Stimulated activated CD4-positive, alpha-beta T cell treated with anti-CD3 and anti-CD28 coated beads, TNF-alpha, amount 100 ng/mL, for 1 hour (primary cell): Measurements from ENCODE around the gene SH2D3C.
"Not testable (repeated sequence)": the region's sequence is repeated elsewhere in the genome, so short reads cannot be mapped to it uniquely, and the experiment has no call there.

Source experiments
- DNase-seq, 3 donors: peaks; one replicate each; pipeline ENCODE4 v3.0.0-alpha.2; 2020; ENCODE audit warnings: low read depth in 3 of 3, low spot score in 1 of 3

The SH2D3C gene

GRCh38 chr9:127767909-127768331 is 10.5 kb downstream of the SH2D3C start:
- no peak for DNase-seq

GRCh38 chr9:127767410-127767809 is 11.1 kb downstream of the SH2D3C start:
- DNase-seq = no peak

- no peak for DNase-seq
Measured at GRCh38 chr9:127765418-127765817, 13.0 kb downstream of the SH2D3C start.

GRCh38 chr9:127763918-127764384 is 14.5 kb downstream of the SH2D3C start:
- no peak for DNase-seq

- DNase-seq = no peak
Measured at GRCh38 chr9:127762111-127762676, 16.3 kb downstream of the SH2D3C start.

GRCh38 chr9:127761491-127761956 is 16.9 kb downstream of the SH2D3C start:
- DNase-seq = no peak

GRCh38 chr9:127761061-127761460 is 17.4 kb downstream of the SH2D3C start:
- no peak for DNase-seq

- no peak for DNase-seq
Measured at GRCh38 chr9:127758843-127759242, 19.6 kb downstream of the SH2D3C start.

GRCh38 chr9:127756776-127757175 is 21.7 kb downstream of the SH2D3C start:
- not testable (repeated sequence) for DNase-seq

- DNase-seq = no peak
Measured at GRCh38 chr9:127756233-127756632, 22.2 kb downstream of the SH2D3C start.

- no peak for DNase-seq
Measured at GRCh38 chr9:127755061-127756060, 23.1 kb downstream of the SH2D3C start.

GRCh38 chr9:127754099-127755060 is 24.1 kb downstream of the SH2D3C start:
- DNase-seq = no peak

GRCh38 chr9:127753622-127754021 is 24.8 kb downstream of the SH2D3C start:
- no peak for DNase-seq

GRCh38 chr9:127753148-127753547 is 25.3 kb downstream of the SH2D3C start:
- DNase-seq = no peak

- no peak for DNase-seq
Measured at GRCh38 chr9:127751269-127752054, 27.0 kb downstream of the SH2D3C start.

GRCh38 chr9:127749090-127749787 is 29.2 kb downstream of the SH2D3C start:
- DNase-seq = no peak

GRCh38 chr9:127746959-127747569 is 31.4 kb downstream of the SH2D3C start:
- no peak for DNase-seq

- DNase-seq = no peak
Measured at GRCh38 chr9:127744398-127745110, 33.9 kb downstream of the SH2D3C start.
